GM12872 (cell line): Measurements from ENCODE around the gene ABHD17B.

Experiments used
- CTCF ChIP-seq: IDR thresholded peaks from 3 replicates; pipeline ENCODE4 v1.5.1; 2011; ENCODE audit warnings: low read depth, mild to moderate bottlenecking, low read length, moderate library complexity; ENCODE audit not compliant: insufficient read depth

The ABHD17B gene

GRCh38 chr9:71850996-71851395 lies 60.0 kb downstream of the ABHD17B start:
- no peak for TF ChIP-seq CTCF

- TF ChIP-seq CTCF = no peak
Measured at GRCh38 chr9:71847892-71848291, 63.1 kb downstream of the ABHD17B start.

- TF ChIP-seq CTCF = no peak
Measured at GRCh38 chr9:71844808-71845207, 66.2 kb downstream of the ABHD17B start.

GRCh38 chr9:71839668-71840067 lies 71.3 kb downstream of the ABHD17B start:
- TF ChIP-seq CTCF = no peak

GRCh38 chr9:71835596-71835995 lies 75.4 kb downstream of the ABHD17B start:
- TF ChIP-seq CTCF = no peak

GRCh38 chr9:71830929-71831328 lies 80.1 kb downstream of the ABHD17B start:
- no peak for TF ChIP-seq CTCF

GRCh38 chr9:71830153-71830552 lies 80.8 kb downstream of the ABHD17B start:
- no peak for TF ChIP-seq CTCF

- TF ChIP-seq CTCF = no peak
Measured at GRCh38 chr9:71826279-71826678, 84.7 kb downstream of the ABHD17B start.
